PFSK-1 (cell line): Measurements from ENCODE around the gene GASK1B.

Source experiments
- POLR2AphosphoS5 ChIP-seq: IDR thresholded peaks from 2 replicates; pipeline ENCODE4 v1.6.1; 2012; ENCODE audit warnings: low read depth, mild to moderate bottlenecking, control low read depth, low read length, moderate library complexity
- REST ChIP-seq, 2 experiments: IDR thresholded peaks; 2 replicates each; pipeline versions ENCODE4 v1.6.1 to v1.8.0; 2011 to 2012; ENCODE audit warnings: low read depth in 2 of 2, low read length in 2 of 2, control low read depth in 1 of 2, inconsistent platforms in 1 of 2, mild to moderate bottlenecking in 1 of 2, moderate library complexity in 1 of 2; ENCODE audit not compliant: insufficient read depth in 1 of 2

- TF ChIP-seq POLR2AphosphoS5 (no peak), REST (IDR thresholded peaks at IDR 0.05; ENCODE audit: insufficient read depth in 1 of 2, low read depth in 2 of 2, low read length in 2 of 2) (no peak)
Measured at GRCh38 chr4:158176776-158177175, 4.0 kb upstream of the GASK1B start.
